ENCODE data around the gene LSM14B.

DNA sequence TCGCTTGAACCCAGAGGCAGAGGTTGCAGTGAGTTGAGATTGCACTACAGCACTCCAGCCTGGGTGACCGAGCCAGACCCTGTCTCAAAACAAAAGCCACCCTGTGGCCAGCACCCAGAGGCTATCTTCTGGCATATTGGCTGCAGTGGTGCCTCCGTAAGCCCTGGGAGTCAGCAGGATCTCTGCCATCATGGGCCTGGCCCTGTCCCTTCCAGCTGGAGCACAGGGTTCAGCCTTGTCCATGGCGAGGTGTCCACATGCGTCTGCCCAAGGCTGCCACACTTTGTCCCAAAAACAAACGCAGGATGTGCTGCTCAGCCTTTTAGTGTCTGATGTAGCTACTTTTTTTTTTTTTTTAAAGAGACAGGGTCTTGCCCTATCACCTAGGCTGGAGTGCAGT, 45.2 kb downstream of the LSM14B start:
- TF ChIP-seq CTCF (IDR thresholded peaks at IDR 0.05; ENCODE audit: low read length): no peak
- no peak for TF ChIP-seq EZH2 (IDR thresholded peaks at IDR 0.05; ENCODE audit: borderline replicate concordance, low read length)

All from OCI-LY1 (cell line).